B cell (primary cell): ENCODE results near the gene COL5A2.

ENCODE experiments used
- CTCF ChIP-seq: fragments of 200-600 bp; IDR thresholded peaks from one replicate; pipeline ENCODE4 v1.8.0; 2022; ENCODE audit warnings: antibody characterized with exemption, mild to moderate bottlenecking
- EZH2 ChIP-seq: IDR thresholded peaks from 2 replicates; pipeline ENCODE4 v1.6.1; 2012; ENCODE audit warnings: borderline replicate concordance, low read depth, mild to moderate bottlenecking, moderate library complexity, low read length; ENCODE audit not compliant: insufficient read depth, poor library complexity, severe bottlenecking

DNA sequence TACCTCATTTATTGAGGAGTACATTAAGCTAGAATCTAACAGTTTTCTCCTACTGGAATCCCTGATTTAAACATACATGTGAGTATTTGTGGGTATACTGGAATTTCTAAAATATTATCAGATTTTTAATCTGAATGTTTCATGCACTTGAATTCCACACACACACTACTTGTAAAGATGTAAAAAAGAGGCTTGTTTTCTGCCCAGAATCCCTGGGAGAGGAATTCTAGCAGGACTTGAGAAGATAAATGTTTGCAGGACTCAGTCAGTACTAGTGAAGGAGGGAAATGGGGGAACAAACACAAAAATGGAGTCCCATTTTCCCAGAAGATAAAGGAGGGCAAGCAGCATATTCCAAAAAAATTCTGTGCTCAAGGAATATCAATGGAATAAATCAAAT lies 17.0 kb downstream of the COL5A2 start:
- TF ChIP-seq CTCF (no peak), EZH2 (no peak)
